Measurements from ENCODE around the gene MYBPH. TPM values are rescaled to one million over a fixed set of nuclear protein-coding genes. Genes with fewer than 3 reads are reported as not detected.

MYBPH gene
- total and polyA plus RNA-seq, 2 donors (not counting 3 experiments of a cell fraction or from before 2014, with no cell fraction given): not detected

DNA sequence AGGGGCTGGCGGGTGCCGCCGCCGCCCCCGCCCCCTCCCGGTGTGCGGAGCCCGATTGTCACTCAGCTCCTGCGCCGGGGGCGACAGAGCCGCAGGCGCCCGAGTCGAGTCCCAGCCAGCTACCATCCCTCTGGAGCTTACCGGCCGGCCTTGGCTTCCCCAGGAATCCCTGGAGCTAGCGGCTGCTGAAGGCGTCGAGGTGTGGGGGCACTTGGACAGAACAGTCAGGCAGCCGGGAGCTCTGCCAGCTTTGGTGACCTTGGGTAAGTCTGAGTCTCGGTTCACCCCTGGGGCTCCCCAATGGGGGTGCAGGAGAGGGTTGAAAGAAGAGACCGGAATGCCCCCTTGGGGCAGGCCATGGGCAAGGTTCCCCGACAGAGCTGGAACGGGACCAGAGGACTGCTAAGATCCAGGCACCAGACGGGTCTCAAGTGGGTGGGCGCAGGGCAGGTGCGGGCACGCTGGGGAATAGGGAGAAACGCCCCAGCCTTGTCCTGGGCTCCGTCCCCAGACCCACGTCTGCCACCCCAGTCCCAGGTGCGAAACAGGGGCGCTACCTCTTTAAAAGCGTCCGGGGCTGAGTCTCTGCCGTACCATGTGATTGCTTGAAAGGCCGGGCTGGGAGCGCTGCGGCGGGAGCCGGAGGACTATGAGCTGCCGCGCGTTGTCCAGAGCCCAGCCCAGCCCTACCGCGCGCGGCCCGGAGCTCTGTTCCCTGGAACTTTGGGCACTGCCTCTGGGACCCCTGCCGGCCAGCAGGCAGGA is 47.8 kb downstream of the MYBPH start, which contains the start of gene ADORA1:
Gene ADORA1, plus strand, starts transcription at position 61 of the 765 bp plus-strand sequence. CDS start 1,116 bp downstream, outside the sequence.
- dilution Hi-C loops (cut with MboI; ENCODE audit: extremely low pct_ligation_motif_present, low sequenced_read_pairs): no loop called here
- no peak within 1 kb of the TSS for H3K9ac ChIP-seq (replicated peaks; ENCODE audit: extremely low read depth, insufficient read depth, low read length)
- no peak within 1 kb of the TSS for H3K27ac ChIP-seq (ENCODE audit: insufficient read depth, low read depth, low read length)
- ChIA-PET POLR2A (no interaction called here), CTCF (interaction anchor here (0.6 to 3.8 kb wide), 14 partner anchors 9 to 1033 kb away, joined by 3 to 47 read pairs (median 4); partner anchors contain the start of gene MYOG)
- intact Hi-C loops (cut with micrococcal nuclease): no loop called here
- H3K79me2 ChIP-seq (ENCODE audit: control insufficient read depth, insufficient read depth, low read length): no peaks in the 10 kb centered on the region
- H3K4me3 ChIP-seq (replicated peaks in 1 of 3; ENCODE audit: insufficient read depth in 1 of 3, low read depth in 1 of 3, low read length in 3 of 3): no peak within 1 kb of the TSS
- DNase-seq (ENCODE audit: low read depth, low spot score) (no peak), FAIRE-seq (no peak)
- no peaks in the 10 kb centered on the region for H3K36me3 ChIP-seq (ENCODE audit: control insufficient read depth in 2 of 2, extremely low read depth in 1 of 2, insufficient read depth in 2 of 2, low read length in 2 of 2)
- H3K9me3 ChIP-seq (replicated peaks; ENCODE audit: control insufficient read depth, insufficient read depth, low read length): no peaks in the 10 kb centered on the region
- peaks cover 4% of the 10 kb centered on the region for H3K4me1 ChIP-seq (ENCODE audit: control insufficient read depth, extremely low read depth, insufficient read depth, low read length)
- no peak within 1 kb of the TSS for H2AFZ ChIP-seq (ENCODE audit: low read depth, low read length)
- no peaks in the 10 kb centered on the region for H4K20me1 ChIP-seq (replicated peaks; ENCODE audit: control insufficient read depth, extremely low read depth, insufficient read depth, low read length)
- H3K27me3 ChIP-seq (ENCODE audit: control insufficient read depth in 2 of 2, insufficient read depth in 2 of 2, low read length in 2 of 2): peaks cover 25 to 54% of the 10 kb centered on the region in 2 experiments
- no TSS peak for BruUV-seq (replicated peaks)
- H3K4me2 ChIP-seq (ENCODE audit: insufficient read depth, low read length): no peak within 1 kb of the TSS
- no peak for TF ChIP-seq POLR2A (IDR thresholded peaks at IDR 0.05; ENCODE audit: low read depth, low read length)
- TF ChIP-seq MYC (IDR thresholded peaks at IDR 0.05; ENCODE audit: low read depth, low read length): no peak
- TF ChIP-seq EZH2 (IDR thresholded peaks at IDR 0.05; ENCODE audit: borderline replicate concordance, low read depth, low read length, severe bottlenecking): peak; percentile 80
- no peaks in the 10 kb centered on the region for H3K9me1 ChIP-seq (replicated peaks; ENCODE audit: control insufficient read depth, extremely low read depth, insufficient read depth, low read length)

DNA sequence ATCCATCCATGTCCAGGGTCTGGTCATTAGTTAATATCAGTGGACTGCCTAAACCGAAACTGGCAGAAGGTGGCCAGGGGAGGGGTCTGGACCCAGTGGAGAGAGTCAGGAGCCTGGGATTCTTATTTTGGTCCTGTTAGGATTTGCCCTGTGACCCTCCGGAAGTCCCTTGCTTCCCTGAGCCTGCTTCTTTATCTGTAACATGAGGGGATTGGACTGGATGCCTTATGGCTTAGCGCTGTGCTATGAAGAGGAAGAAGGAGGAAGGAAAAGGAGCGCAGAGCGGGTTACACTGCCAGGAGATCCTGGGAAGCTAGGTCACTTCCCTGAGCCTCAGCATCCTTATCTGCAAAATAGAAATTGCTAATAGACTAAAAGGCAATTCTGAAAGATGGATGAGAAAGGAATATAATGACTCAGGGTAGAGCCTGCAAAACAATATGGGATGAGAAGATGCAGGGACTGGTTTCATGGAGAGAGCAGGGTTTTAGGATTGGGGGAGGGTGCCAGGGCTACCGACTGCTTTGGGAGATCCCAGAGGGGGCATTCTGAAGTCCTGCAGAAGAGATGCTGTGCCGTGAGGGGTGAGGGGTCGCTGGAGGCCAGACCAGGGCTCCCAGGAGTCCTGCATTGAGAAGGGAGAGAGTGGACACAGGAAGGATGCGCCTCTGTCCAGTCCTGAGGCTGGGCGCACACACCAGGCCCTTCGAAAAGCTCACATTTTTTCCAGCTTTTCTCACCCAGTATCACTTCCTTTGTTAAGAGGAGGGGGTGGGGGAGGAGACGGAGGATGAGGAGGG is 48.6 kb downstream of the MYBPH start:
- TF ChIP-seq POLR2A (IDR thresholded peaks at IDR 0.05; ENCODE audit: low read depth, low read length): no peak
- TF ChIP-seq, protein P1, sequence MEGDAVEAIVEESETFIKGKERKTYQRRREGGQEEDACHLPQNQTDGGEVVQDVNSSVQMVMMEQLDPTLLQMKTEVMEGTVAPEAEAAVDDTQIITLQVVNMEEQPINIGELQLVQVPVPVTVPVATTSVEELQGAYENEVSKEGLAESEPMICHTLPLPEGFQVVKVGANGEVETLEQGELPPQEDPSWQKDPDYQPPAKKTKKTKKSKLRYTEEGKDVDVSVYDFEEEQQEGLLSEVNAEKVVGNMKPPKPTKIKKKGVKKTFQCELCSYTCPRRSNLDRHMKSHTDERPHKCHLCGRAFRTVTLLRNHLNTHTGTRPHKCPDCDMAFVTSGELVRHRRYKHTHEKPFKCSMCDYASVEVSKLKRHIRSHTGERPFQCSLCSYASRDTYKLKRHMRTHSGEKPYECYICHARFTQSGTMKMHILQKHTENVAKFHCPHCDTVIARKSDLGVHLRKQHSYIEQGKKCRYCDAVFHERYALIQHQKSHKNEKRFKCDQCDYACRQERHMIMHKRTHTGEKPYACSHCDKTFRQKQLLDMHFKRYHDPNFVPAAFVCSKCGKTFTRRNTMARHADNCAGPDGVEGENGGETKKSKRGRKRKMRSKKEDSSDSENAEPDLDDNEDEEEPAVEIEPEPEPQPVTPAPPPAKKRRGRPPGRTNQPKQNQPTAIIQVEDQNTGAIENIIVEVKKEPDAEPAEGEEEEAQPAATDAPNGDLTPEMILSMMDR (IDR thresholded peaks at IDR 0.05; ENCODE audit: extremely low read depth in 1 of 2, insufficient read depth in 1 of 2, low read depth in 1 of 2, low read length in 2 of 2): no peak
- TF ChIP-seq, protein P2, sequence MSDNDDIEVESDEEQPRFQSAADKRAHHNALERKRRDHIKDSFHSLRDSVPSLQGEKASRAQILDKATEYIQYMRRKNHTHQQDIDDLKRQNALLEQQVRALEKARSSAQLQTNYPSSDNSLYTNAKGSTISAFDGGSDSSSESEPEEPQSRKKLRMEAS (IDR thresholded peaks at IDR 0.05; ENCODE audit: insufficient read depth, insufficient read length): no peak
- no peak for TF ChIP-seq MYC (IDR thresholded peaks at IDR 0.05; ENCODE audit: low read depth, low read length)
- no TSS peak for BruUV-seq (replicated peaks)
- H3K4me3 ChIP-seq (replicated peaks in 1 of 3; ENCODE audit: insufficient read depth in 1 of 3, low read depth in 1 of 3, low read length in 3 of 3): no peak overlapping the region
- no peaks in the 10 kb centered on the region for H4K20me1 ChIP-seq (replicated peaks; ENCODE audit: control insufficient read depth, extremely low read depth, insufficient read depth, low read length)
- DNase-seq (ENCODE audit: low read depth, low spot score) (no peak), FAIRE-seq (no peak)
- H3K36me3 ChIP-seq (ENCODE audit: control insufficient read depth in 2 of 2, extremely low read depth in 1 of 2, insufficient read depth in 2 of 2, low read length in 2 of 2): no peaks in the 10 kb centered on the region
- peaks cover 4% of the 10 kb centered on the region for H3K4me1 ChIP-seq (ENCODE audit: control insufficient read depth, extremely low read depth, insufficient read depth, low read length)
- no peak overlapping the region for H3K9ac ChIP-seq (replicated peaks; ENCODE audit: extremely low read depth, insufficient read depth, low read length)
- no peaks in the 10 kb centered on the region for H3K9me3 ChIP-seq (replicated peaks; ENCODE audit: control insufficient read depth, insufficient read depth, low read length)
- H3K27me3 ChIP-seq (ENCODE audit: control insufficient read depth in 2 of 2, insufficient read depth in 2 of 2, low read length in 2 of 2): peaks cover 25 to 51% of the 10 kb centered on the region in 2 experiments
- no peak overlapping the region for H2AFZ ChIP-seq (ENCODE audit: low read depth, low read length)
- no peak overlapping the region for H3K27ac ChIP-seq (ENCODE audit: insufficient read depth, low read depth, low read length)
- dilution Hi-C loops (cut with MboI; ENCODE audit: extremely low pct_ligation_motif_present, low sequenced_read_pairs): no loop called here
- POLR2A ChIA-PET: no interaction called here
- CTCF ChIA-PET: interaction anchor here (0.6 to 3.8 kb wide), 12 partner anchors 9 to 1032 kb away, joined by 3 to 47 read pairs (median 5); partner anchors contain the start of gene MYOG
- H3K9me1 ChIP-seq (replicated peaks; ENCODE audit: control insufficient read depth, extremely low read depth, insufficient read depth, low read length): no peaks in the 10 kb centered on the region
- intact Hi-C loops (cut with micrococcal nuclease): no loop called here
- no peaks in the 10 kb centered on the region for H3K79me2 ChIP-seq (ENCODE audit: control insufficient read depth, insufficient read depth, low read length)
- no peak overlapping the region for H3K4me2 ChIP-seq (ENCODE audit: insufficient read depth, low read length)

All from endothelial cell of umbilical vein (primary cell).